GM18951 (cell line): Measurements from ENCODE around the gene CIC.

Experiments
- POLR2A ChIP-seq: IDR thresholded peaks from 4 replicates; pipeline ENCODE4 v1.6.1; 2011; ENCODE audit warnings: mild to moderate bottlenecking; ENCODE audit not compliant: insufficient read length, insufficient read depth; ENCODE audit errors: extremely low read depth
- in situ Hi-C: fragments of 300-500 bp; cut with MboI; formaldehyde crosslinking; loops from one replicate; pipeline ENCODE4 v1.12.0; 2022; ENCODE audit warnings: low sequenced_read_pairs, mixed read lengths, inconsistent platforms; ENCODE audit not compliant: unreplicated experiment

CIC gene

GRCh38 chr19:42286349-42287016 lies 17.4 kb downstream of the CIC start:
- in situ Hi-C loops = loop anchor here (25.0 kb wide), 1 partner anchor 174 kb away; no protein-coding TSS in a partner anchor
- TF ChIP-seq POLR2A = no peak

GRCh38 chr19:42287017-42287826 lies 18.2 kb downstream of the CIC start:
- no peak for TF ChIP-seq POLR2A

GRCh38 chr19:42287827-42288107 lies 18.7 kb downstream of the CIC start:
- in situ Hi-C loops = loop anchor here (25.0 kb wide), 1 partner anchor 175 kb away; no protein-coding TSS in a partner anchor
- TF ChIP-seq POLR2A = no peak

More at GRCh38 chr19:42287017-42287826, 18.2 kb downstream of the CIC start:
- in situ Hi-C loops = loop anchor here (25.0 kb wide), 1 partner anchor 175 kb away; no protein-coding TSS in a partner anchor

- in situ Hi-C loops = loop anchor here (25.0 kb wide), 1 partner anchor 176 kb away; no protein-coding TSS in a partner anchor
- TF ChIP-seq POLR2A = no peak
Measured at GRCh38 chr19:42288387-42288786, 19.3 kb downstream of the CIC start.

- no peak for TF ChIP-seq POLR2A
- in situ Hi-C loops = loop anchor here (25.0 kb wide), 1 partner anchor 177 kb away; no protein-coding TSS in a partner anchor
Measured at GRCh38 chr19:42288881-42289555, 20.0 kb downstream of the CIC start.

GRCh38 chr19:42289556-42290041 lies 20.5 kb downstream of the CIC start:
- TF ChIP-seq POLR2A = no peak
- in situ Hi-C loops = loop anchor here (25.0 kb wide), 1 partner anchor 177 kb away; no protein-coding TSS in a partner anchor

- in situ Hi-C loops = loop anchor here (25.0 kb wide), 1 partner anchor 178 kb away; no protein-coding TSS in a partner anchor
- no peak for TF ChIP-seq POLR2A
Measured at GRCh38 chr19:42290136-42290522, 21.1 kb downstream of the CIC start.

- in situ Hi-C loops = loop anchor here (25.0 kb wide), 1 partner anchor 178 kb away; no protein-coding TSS in a partner anchor
- TF ChIP-seq POLR2A = no peak
Measured at GRCh38 chr19:42290523-42291434, 21.7 kb downstream of the CIC start.

GRCh38 chr19:42291435-42291810 lies 22.4 kb downstream of the CIC start:
- TF ChIP-seq POLR2A = no peak
- in situ Hi-C loops = loop anchor here (25.0 kb wide), 1 partner anchor 179 kb away; no protein-coding TSS in a partner anchor

GRCh38 chr19:42292042-42292960 lies 23.2 kb downstream of the CIC start:
- no peak for TF ChIP-seq POLR2A
- in situ Hi-C loops = loop anchor here (25.0 kb wide), 1 partner anchor 180 kb away; no protein-coding TSS in a partner anchor

GRCh38 chr19:42292963-42293362 lies 23.9 kb downstream of the CIC start:
- no peak for TF ChIP-seq POLR2A
- in situ Hi-C loops = loop anchor here (25.0 kb wide), 1 partner anchor 181 kb away; no protein-coding TSS in a partner anchor
